ENCODE measurements around the gene TSPAN32.
A peak's percentile ranks its signal among the peaks of the same experiment; 100 is the strongest.

The TSPAN32 gene

DNA sequence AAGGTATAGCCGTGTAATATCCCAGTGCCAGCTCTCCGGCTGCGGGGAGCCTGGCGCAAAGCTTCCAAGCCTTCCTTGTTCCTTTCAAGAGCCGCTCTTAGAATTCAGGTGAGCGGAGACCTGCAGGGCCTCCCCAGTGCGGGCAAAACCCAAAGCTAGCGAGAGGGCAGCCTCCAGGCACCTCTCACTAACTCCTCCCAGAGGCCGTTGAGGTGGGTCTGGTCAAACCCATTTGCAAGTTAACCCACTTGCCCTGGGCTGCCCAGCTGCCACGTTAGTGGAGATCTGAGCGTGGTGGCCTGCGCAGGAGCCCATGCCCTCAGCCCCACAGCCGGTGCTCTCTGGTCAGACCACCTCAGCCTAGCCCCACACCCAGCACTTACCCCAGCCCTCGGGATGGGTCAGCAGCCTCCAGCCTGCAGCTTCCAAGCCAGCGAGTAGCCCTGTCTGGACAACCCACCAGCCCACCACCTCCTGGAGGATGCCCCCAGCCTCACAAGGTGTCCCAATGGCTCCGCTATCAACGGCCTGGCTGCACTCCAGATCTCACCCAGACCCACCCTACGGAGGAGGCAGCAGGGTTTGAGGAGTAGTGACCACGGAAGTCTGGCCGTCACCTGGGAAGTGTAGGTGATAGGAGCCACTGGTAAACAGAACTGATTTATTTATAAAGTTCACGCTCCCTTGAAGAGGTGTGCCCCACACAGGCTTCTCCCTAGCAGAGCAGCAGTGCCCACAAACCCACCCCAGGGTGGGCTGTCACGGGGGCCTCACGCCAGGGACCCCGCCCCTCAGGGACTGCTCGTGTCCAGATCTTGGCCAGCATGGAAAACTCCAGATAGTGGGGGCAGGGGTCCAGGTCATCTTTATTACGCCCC lies 33.7 kb upstream of the TSPAN32 start:
- TF ChIP-seq, protein P1, sequence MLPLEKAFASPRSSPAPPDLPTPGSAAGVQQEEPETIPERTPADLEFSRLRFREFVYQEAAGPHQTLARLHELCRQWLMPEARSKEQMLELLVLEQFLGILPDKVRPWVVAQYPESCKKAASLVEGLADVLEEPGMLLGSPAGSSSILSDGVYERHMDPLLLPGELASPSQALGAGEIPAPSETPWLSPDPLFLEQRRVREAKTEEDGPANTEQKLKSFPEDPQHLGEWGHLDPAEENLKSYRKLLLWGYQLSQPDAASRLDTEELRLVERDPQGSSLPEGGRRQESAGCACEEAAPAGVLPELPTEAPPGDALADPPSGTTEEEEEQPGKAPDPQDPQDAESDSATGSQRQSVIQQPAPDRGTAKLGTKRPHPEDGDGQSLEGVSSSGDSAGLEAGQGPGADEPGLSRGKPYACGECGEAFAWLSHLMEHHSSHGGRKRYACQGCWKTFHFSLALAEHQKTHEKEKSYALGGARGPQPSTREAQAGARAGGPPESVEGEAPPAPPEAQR (tag by site-specific recombination; IDR thresholded peaks at IDR 0.05) = no peak
- TF ChIP-seq ZNF112 (tag by site-specific recombination; IDR thresholded peaks at IDR 0.05) (no peak), ZNF610 (tag by site-specific recombination; IDR thresholded peaks at IDR 0.05; ENCODE audit: borderline replicate concordance) (no peak), ZNF169 (tag by site-specific recombination; IDR thresholded peaks at IDR 0.05) (no peak), ZNF214 (tag by site-specific recombination; IDR thresholded peaks at IDR 0.05; ENCODE audit: borderline replicate concordance) (no peak), ZNF146 (tag by site-specific recombination; IDR thresholded peaks at IDR 0.05) (no peak), ZNF132 (tag by site-specific recombination; IDR thresholded peaks at IDR 0.05; ENCODE audit: borderline replicate concordance) (no peak), ZNF776 (tag by site-specific recombination; IDR thresholded peaks at IDR 0.05; ENCODE audit: borderline replicate concordance) (no peak), SP2 (tag by site-specific recombination; IDR thresholded peaks at IDR 0.05) (no peak), ZNF24 (tag by site-specific recombination; IDR thresholded peaks at IDR 0.05) (no peak), YY2 (tag by site-specific recombination; IDR thresholded peaks at IDR 0.05) (no peak)
- TF ChIP-seq, protein P2, sequence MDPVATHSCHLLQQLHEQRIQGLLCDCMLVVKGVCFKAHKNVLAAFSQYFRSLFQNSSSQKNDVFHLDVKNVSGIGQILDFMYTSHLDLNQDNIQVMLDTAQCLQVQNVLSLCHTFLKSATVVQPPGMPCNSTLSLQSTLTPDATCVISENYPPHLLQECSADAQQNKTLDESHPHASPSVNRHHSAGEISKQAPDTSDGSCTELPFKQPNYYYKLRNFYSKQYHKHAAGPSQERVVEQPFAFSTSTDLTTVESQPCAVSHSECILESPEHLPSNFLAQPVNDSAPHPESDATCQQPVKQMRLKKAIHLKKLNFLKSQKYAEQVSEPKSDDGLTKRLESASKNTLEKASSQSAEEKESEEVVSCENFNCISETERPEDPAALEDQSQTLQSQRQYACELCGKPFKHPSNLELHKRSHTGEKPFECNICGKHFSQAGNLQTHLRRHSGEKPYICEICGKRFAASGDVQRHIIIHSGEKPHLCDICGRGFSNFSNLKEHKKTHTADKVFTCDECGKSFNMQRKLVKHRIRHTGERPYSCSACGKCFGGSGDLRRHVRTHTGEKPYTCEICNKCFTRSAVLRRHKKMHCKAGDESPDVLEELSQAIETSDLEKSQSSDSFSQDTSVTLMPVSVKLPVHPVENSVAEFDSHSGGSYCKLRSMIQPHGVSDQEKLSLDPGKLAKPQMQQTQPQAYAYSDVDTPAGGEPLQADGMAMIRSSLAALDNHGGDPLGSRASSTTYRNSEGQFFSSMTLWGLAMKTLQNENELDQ (tag by site-specific recombination; IDR thresholded peaks at IDR 0.05; ENCODE audit: low read depth) = no peak
- Histone ChIP-seq H3K4me3 (ENCODE audit: low read depth, low read length) (no peak overlapping the region), H3K9me3 (ENCODE audit: control insufficient read depth, insufficient read depth, low read depth, low read length) (no peaks in the 10 kb centered on the region), H3K4me1 (ENCODE audit: control insufficient read depth, insufficient read depth, low read length) (no peaks in the 10 kb centered on the region), H3K27ac (ENCODE audit: extremely low read depth, low read depth, low read length) (no peak overlapping the region), H3K36me3 (ENCODE audit: control insufficient read depth in 2 of 2, insufficient read depth in 1 of 2, low read length in 2 of 2) (no peaks in the 10 kb centered on the region)
- POLR2A ChIA-PET = no interaction called here
- CTCF ChIA-PET = interaction anchor here (0.5 to 1.5 kb wide), 2 partner anchors 26 to 153 kb away, joined by 3 to 5 read pairs; no protein-coding TSS in a partner anchor

DNA sequence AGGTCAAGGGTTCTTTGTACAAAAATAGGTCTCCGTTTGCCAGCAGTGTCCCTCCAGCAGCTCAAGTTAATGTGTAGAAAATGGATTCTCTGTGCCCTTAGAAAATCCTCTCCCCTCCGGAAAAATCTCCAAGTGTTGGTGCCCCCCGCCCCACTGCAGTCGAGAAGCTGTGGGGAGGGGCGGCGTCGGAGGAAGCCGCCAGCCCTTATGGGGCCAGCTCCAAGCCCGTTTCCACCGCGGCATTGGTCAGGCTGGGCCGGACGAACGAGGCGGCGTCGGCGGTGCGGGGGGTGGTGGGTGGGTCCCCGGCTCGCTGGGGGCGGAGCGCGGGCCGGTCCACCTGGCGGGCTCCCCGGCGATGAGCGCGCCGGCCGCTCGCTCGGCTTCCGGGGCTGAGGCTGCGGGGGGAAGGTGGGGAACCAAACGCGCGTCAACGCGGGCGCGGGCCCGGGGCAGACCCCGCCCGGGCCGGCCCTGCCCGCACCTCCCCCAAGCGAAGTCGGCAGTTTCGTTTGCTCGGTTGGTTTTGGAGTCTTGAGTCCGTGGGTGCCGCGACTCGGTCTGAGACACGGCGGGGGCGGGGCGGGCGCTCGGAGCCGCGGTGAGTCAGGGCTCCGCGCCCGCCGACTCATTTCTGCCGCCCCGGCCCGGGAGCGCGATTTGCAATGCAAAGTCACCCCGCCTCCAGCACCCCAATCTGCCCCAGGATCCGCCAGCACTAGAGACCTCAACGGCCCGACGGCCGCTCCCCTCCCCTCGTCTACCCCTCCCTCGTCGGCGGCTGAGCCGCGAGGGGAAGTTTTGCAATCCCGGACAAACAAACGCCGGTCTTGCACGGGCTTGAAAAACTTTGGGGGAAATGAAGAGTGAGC lies 32.8 kb upstream of the TSPAN32 start:
- Histone ChIP-seq H3K27ac (ENCODE audit: extremely low read depth, low read depth, low read length) (no peak overlapping the region), H3K9me3 (ENCODE audit: control insufficient read depth, insufficient read depth, low read depth, low read length) (no peaks in the 10 kb centered on the region), H3K4me3 (ENCODE audit: low read depth, low read length) (peak overlapping the region; percentile 34), H3K36me3 (ENCODE audit: control insufficient read depth in 2 of 2, insufficient read depth in 1 of 2, low read length in 2 of 2) (no peaks in the 10 kb centered on the region), H3K4me1 (ENCODE audit: control insufficient read depth, insufficient read depth, low read length) (no peaks in the 10 kb centered on the region)
- POLR2A ChIA-PET = no interaction called here
- CTCF ChIA-PET = interaction anchor here (0.5 to 1.3 kb wide), 3 partner anchors 10 to 27 kb away, joined by 3 to 4 read pairs (median 3); no protein-coding TSS in a partner anchor
- TF ChIP-seq HOXD13 (CRISPR knock-in tag; IDR thresholded peaks at IDR 0.05; ENCODE audit: borderline replicate concordance) = no peak
- TF ChIP-seq KLF1 (tag by site-specific recombination; IDR thresholded peaks at IDR 0.05) = 0 out of 2 replicates have a peak, but pooled peaks have one; percentile 7
- TF ChIP-seq ZNF416 (tag by site-specific recombination; IDR thresholded peaks at IDR 0.05) = no peak
- peak; percentile 44; the same call in 1 of the 2 replicates for TF ChIP-seq GLIS1 (tag by site-specific recombination; IDR thresholded peaks at IDR 0.05)
- TF ChIP-seq ZFHX2 (tag by site-specific recombination; conservative IDR thresholded peaks at IDR 0.05) = peak; percentile 75
- peak; percentile 57; the same call in 1 of the 2 replicates for TF ChIP-seq ZBTB20 (tag by site-specific recombination; IDR thresholded peaks at IDR 0.05)
- peak; percentile 16; the same call in 1 of the 2 replicates for TF ChIP-seq ZBTB8A (tag by site-specific recombination; IDR thresholded peaks at IDR 0.05)
- TF ChIP-seq, protein P3, sequence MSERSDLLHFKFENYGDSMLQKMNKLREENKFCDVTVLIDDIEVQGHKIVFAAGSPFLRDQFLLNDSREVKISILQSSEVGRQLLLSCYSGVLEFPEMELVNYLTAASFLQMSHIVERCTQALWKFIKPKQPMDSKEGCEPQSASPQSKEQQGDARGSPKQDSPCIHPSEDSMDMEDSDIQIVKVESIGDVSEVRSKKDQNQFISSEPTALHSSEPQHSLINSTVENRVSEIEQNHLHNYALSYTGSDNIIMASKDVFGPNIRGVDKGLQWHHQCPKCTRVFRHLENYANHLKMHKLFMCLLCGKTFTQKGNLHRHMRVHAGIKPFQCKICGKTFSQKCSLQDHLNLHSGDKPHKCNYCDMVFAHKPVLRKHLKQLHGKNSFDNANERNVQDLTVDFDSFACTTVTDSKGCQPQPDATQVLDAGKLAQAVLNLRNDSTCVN (tag by site-specific recombination; optimal IDR thresholded peaks at IDR 0.05) = peak; percentile 76
- TF ChIP-seq SP2 (tag by site-specific recombination; IDR thresholded peaks at IDR 0.05) = peak; percentile 38
- no peak for TF ChIP-seq ZNF23 (tag by site-specific recombination; IDR thresholded peaks at IDR 0.05; ENCODE audit: borderline replicate concordance)
- peak; percentile 46 for TF ChIP-seq EGR2 (tag by site-specific recombination; IDR thresholded peaks at IDR 0.05; ENCODE audit: low read depth)
- peak; percentile 60 for TF ChIP-seq ZNF341 (tag by site-specific recombination; IDR thresholded peaks at IDR 0.05; ENCODE audit: low read depth)
- TF ChIP-seq ZNF223 (tag by site-specific recombination; IDR thresholded peaks at IDR 0.05) = peak; percentile 74; the same call in 1 of the 2 replicates
- TF ChIP-seq KLF9 (tag by site-specific recombination; IDR thresholded peaks at IDR 0.05; ENCODE audit: low read depth) = 0 out of 2 replicates have a peak, but pooled peaks have one; percentile 31
- 0 out of 2 replicates have a peak, but pooled peaks have one; percentile 23 for TF ChIP-seq SP3 (tag by site-specific recombination; IDR thresholded peaks at IDR 0.05)
- no peak for TF ChIP-seq HOXA7 (CRISPR knock-in tag; IDR thresholded peaks at IDR 0.05; ENCODE audit: borderline replicate concordance)
- no peak for TF ChIP-seq ZNF747 (tag by site-specific recombination; IDR thresholded peaks at IDR 0.05)
- TF ChIP-seq KLF10 (tag by site-specific recombination; IDR thresholded peaks at IDR 0.05) = peak; percentile 32; the same call in 1 of the 2 replicates
